ENCODE data around the gene GCNT1. TPM values are rescaled to one million over a fixed set of nuclear protein-coding genes. Genes with fewer than 3 reads are reported as not detected.

GCNT1 gene
- total RNA-seq, 2 experiments from 2014 or later, result 0.36 to 0.53 TPM

DNA sequence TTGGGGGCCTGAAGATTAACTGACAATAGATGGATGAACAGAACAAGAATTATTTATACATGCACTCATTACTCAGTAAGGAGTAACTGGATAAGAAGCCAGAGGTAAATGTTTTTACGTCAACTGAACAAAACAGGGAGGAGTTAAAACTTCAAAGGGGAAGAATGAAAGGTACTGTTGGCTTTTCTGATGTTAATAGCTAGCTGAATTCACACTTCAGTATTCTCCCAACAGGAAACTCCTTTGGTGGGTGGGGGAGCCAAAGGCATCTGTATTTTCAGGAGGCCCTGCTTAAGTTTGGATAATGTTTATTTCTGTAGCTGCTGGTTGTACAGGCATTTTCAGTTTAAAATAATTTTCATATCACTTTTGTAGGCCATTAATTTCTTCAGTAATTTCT lies 41.6 kb upstream of the GCNT1 start:
- ATAC-seq (ENCODE audit: poor library complexity) (no peak), DNase-seq (no peak)
- Mint-ChIP-seq H3K27me3 (no peaks in the 10 kb centered on the region), H3K4me1 (ENCODE audit: low read depth) (peaks cover 7% of the 10 kb centered on the region), H3K9me3 (peaks cover 6% of the 10 kb centered on the region), H3K27ac (no peak overlapping the region), H3K36me3 (ENCODE audit: low read depth) (no peaks in the 10 kb centered on the region), H3K4me3 (no peak overlapping the region)
- Histone ChIP-seq H3K4me1 (ENCODE audit: insufficient read depth, low read length) (no peaks in the 10 kb centered on the region), H3K36me3 (ENCODE audit: insufficient read depth, low read length) (no peaks in the 10 kb centered on the region), H3K27ac (ENCODE audit: low read depth in 1 of 2, low read length in 2 of 2) (no peak overlapping the region), H3K9me3 (ENCODE audit: control insufficient read depth in 1 of 2, insufficient read depth in 1 of 2, low read length in 2 of 2) (peaks cover 0 to 11% of the 10 kb centered on the region in 2 experiments), H3K27me3 (ENCODE audit: control insufficient read depth in 1 of 2, insufficient read depth in 2 of 2, low read length in 2 of 2) (no peaks in the 10 kb centered on the region), H3K4me3 (ENCODE audit: low read length) (no peak overlapping the region)
- intact Hi-C loops (cut with DNase I, micrococcal nuclease), result no loop called here
- TF ChIP-seq, protein P1, sequence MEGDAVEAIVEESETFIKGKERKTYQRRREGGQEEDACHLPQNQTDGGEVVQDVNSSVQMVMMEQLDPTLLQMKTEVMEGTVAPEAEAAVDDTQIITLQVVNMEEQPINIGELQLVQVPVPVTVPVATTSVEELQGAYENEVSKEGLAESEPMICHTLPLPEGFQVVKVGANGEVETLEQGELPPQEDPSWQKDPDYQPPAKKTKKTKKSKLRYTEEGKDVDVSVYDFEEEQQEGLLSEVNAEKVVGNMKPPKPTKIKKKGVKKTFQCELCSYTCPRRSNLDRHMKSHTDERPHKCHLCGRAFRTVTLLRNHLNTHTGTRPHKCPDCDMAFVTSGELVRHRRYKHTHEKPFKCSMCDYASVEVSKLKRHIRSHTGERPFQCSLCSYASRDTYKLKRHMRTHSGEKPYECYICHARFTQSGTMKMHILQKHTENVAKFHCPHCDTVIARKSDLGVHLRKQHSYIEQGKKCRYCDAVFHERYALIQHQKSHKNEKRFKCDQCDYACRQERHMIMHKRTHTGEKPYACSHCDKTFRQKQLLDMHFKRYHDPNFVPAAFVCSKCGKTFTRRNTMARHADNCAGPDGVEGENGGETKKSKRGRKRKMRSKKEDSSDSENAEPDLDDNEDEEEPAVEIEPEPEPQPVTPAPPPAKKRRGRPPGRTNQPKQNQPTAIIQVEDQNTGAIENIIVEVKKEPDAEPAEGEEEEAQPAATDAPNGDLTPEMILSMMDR (IDR thresholded peaks at IDR 0.05), result no peak
- POLR2A ChIA-PET, result no interaction called here
- CTCF ChIA-PET, result interaction anchor here (0.6 kb wide), 1 partner anchor 17 kb away, joined by 3 read pairs; no protein-coding TSS in a partner anchor

DNA sequence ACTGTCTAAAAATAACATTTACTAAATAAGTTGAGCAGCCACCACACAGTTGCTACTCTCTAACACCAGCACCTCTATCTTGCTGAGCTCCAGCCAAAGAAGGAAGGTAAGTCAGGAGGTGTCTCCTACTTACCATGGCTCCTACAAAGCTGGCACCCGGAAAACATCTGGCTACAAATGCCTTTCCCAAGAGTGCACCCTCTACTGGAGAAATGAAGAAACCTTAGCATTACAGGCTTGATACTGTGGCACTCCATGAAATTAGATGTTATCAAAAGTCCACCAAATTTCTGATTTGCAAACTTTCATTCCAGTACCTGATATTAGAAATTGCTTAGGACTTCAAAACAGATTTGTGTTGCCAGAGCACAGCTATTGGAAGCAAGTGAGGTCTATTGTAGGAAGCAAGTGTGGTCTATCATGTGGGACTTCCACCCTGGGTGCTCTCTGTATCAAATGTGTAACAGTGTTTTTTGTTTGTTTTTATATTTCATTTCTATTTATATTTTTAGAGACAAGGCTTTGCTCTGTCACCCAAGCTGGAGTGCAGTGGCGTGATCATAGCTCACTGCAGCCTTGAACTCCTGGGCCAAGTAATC lies 39.1 kb upstream of the GCNT1 start:
- H3K4me3 ChIP-seq (ENCODE audit: low read length), result no peak overlapping the region
- no peaks in the 10 kb centered on the region for H3K9me3 ChIP-seq (ENCODE audit: control insufficient read depth in 1 of 2, insufficient read depth in 1 of 2, low read length in 2 of 2)
- no peaks in the 10 kb centered on the region for H3K36me3 ChIP-seq (ENCODE audit: insufficient read depth, low read length)
- ChIA-PET CTCF (interaction anchor here (1.5 kb wide), 2 partner anchors 13 to 26 kb away, joined by 3 to 5 read pairs; partner anchors contain the start of gene RFK), POLR2A (no interaction called here)
- no peaks in the 10 kb centered on the region for H3K27me3 ChIP-seq (ENCODE audit: control insufficient read depth in 1 of 2, insufficient read depth in 2 of 2, low read length in 2 of 2)
- H3K4me1 Mint-ChIP-seq (ENCODE audit: low read depth), result peaks cover 11% of the 10 kb centered on the region
- ATAC-seq (ENCODE audit: poor library complexity), result no peak
- no peak overlapping the region for H3K27ac ChIP-seq (ENCODE audit: low read depth in 1 of 2, low read length in 2 of 2)
- intact Hi-C loops (cut with DNase I, micrococcal nuclease), result no loop called here
- H3K4me1 ChIP-seq (ENCODE audit: insufficient read depth, low read length), result no peaks in the 10 kb centered on the region
- no peaks in the 10 kb centered on the region for H3K27me3 Mint-ChIP-seq
- TF ChIP-seq, protein P1 (IDR thresholded peaks at IDR 0.05), result peak; percentile 59
- no peaks in the 10 kb centered on the region for H3K9me3 Mint-ChIP-seq
- H3K27ac Mint-ChIP-seq, result no peak overlapping the region
- no peaks in the 10 kb centered on the region for H3K36me3 Mint-ChIP-seq (ENCODE audit: low read depth)
- no peak overlapping the region for H3K4me3 Mint-ChIP-seq
- DNase-seq, result peak in 2 of 14 experiments; percentile 24 to 31

DNA sequence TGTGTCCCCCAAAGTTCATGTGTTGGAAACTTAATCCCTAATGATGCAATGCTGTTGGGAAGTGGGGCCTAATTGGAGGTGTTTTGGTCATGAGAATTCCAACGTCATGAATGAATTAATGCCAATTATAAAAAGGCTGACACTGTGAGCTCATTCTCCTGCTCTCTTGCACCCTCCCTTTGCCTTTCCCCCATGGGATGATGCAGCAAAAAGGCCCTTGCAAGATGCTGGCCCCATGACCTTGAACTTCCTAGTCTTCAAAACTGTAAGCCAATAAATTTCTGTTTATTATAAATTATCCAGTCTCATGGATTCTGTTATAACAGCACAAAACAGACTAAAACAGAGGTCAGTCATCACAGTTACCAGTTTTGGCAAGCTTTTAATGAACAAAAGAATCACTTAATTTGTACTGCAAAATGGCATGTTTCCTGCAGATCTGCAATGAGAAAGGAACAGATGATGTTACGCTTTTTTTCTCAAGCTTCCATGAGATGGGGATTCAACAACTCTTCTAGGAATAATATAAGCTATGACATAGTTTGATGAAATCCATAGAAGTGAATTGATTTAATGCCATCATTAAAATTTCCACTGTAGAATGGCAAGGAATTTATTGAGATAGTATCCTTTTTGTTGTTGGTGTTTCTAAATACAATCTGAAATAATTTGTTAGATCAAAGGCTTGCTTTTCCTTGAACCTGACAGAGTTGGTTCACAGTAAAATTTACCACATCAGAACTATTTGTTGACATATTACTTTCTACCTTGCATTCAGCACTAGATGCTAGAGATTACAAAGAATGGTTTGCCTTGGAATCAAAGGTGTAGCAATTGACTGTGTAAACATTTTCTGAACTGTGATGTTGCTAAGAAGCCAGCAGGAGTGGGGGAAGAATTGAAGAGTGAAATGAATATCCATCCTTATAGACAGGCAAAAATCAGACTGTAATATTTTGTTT lies 35.5 kb upstream of the GCNT1 start:
- no peak overlapping the region for H3K27ac Mint-ChIP-seq
- Histone ChIP-seq H3K4me1 (ENCODE audit: insufficient read depth, low read length) (no peaks in the 10 kb centered on the region), H3K9me3 (ENCODE audit: control insufficient read depth in 1 of 2, insufficient read depth in 1 of 2, low read length in 2 of 2) (no peaks in the 10 kb centered on the region), H3K4me3 (ENCODE audit: low read length) (no peak overlapping the region), H3K36me3 (ENCODE audit: insufficient read depth, low read length) (no peaks in the 10 kb centered on the region), H3K27ac (ENCODE audit: low read depth in 1 of 2, low read length in 2 of 2) (no peak overlapping the region), H3K27me3 (ENCODE audit: control insufficient read depth in 1 of 2, insufficient read depth in 2 of 2, low read length in 2 of 2) (no peaks in the 10 kb centered on the region)
- DNase-seq (peak in 1 of 14 experiments; percentile 44), ATAC-seq (ENCODE audit: poor library complexity) (no peak)
- H3K4me1 Mint-ChIP-seq (ENCODE audit: low read depth), result peaks cover 5% of the 10 kb centered on the region
- intact Hi-C loops (cut with DNase I, micrococcal nuclease), result no loop called here
- H3K9me3 Mint-ChIP-seq, result no peaks in the 10 kb centered on the region
- H3K4me3 Mint-ChIP-seq, result no peak overlapping the region
- H3K36me3 Mint-ChIP-seq (ENCODE audit: low read depth), result no peaks in the 10 kb centered on the region
- POLR2A ChIA-PET, result no interaction called here
- CTCF ChIA-PET, result no interaction called here
- TF ChIP-seq, protein P1 (IDR thresholded peaks at IDR 0.05), result no peak
- H3K27me3 Mint-ChIP-seq, result no peaks in the 10 kb centered on the region

All from CD4-positive, alpha-beta T cell (primary cell).